Measurements from ENCODE around the gene KBTBD8.

The KBTBD8 gene

GRCh38 chr3:66998904-66999235 lies 763 bp downstream of the KBTBD8 start:
- no peak for DNase-seq

- DNase-seq, result no peak
Observed at GRCh38 chr3:67000009-67000408, 1.9 kb downstream of the KBTBD8 start.

- DNase-seq, result no peak
Observed at GRCh38 chr3:67001086-67001861, 3.2 kb downstream of the KBTBD8 start.

- DNase-seq, result no peak
Observed at GRCh38 chr3:67005974-67006373, 7.9 kb downstream of the KBTBD8 start.

- no peak for DNase-seq
Observed at GRCh38 chr3:67006460-67006859, 8.4 kb downstream of the KBTBD8 start.

- DNase-seq, result no peak
Observed at GRCh38 chr3:67008388-67008787, 10.3 kb downstream of the KBTBD8 start.

GRCh38 chr3:67009716-67010115 lies 11.6 kb downstream of the KBTBD8 start:
- DNase-seq, result no peak

GRCh38 chr3:67011414-67012131 lies 13.5 kb downstream of the KBTBD8 start:
- DNase-seq, result no peak

GRCh38 chr3:67012564-67012963 lies 14.5 kb downstream of the KBTBD8 start:
- DNase-seq, result no peak

GRCh38 chr3:67015702-67016484 lies 17.8 kb downstream of the KBTBD8 start:
- no peak for DNase-seq

GRCh38 chr3:67016522-67017080 lies 18.5 kb downstream of the KBTBD8 start:
- DNase-seq, result no peak

- DNase-seq, result no peak
Observed at GRCh38 chr3:67017211-67017610, 19.1 kb downstream of the KBTBD8 start.

- peak; percentile 19 for DNase-seq
Observed at GRCh38 chr3:67018105-67018788, 20.1 kb downstream of the KBTBD8 start.

GRCh38 chr3:67018789-67019526 lies 20.9 kb downstream of the KBTBD8 start:
- DNase-seq, result no peak

GRCh38 chr3:67028001-67028784 lies 30.1 kb downstream of the KBTBD8 start:
- no peak for DNase-seq

- no peak for DNase-seq
Observed at GRCh38 chr3:67030785-67031740, 33.0 kb downstream of the KBTBD8 start.

GRCh38 chr3:67031986-67032385 lies 33.9 kb downstream of the KBTBD8 start:
- no peak for DNase-seq

- no peak for DNase-seq
Observed at GRCh38 chr3:67033079-67033478, 35.0 kb downstream of the KBTBD8 start.

- DNase-seq, result no peak
Observed at GRCh38 chr3:67034371-67034770, 36.3 kb downstream of the KBTBD8 start.

- DNase-seq, result no peak
Observed at GRCh38 chr3:67037615-67038014, 39.5 kb downstream of the KBTBD8 start.

All from NCI-H510A (cell line).